Esophagus muscularis mucosa (tissue), 2 donors: ENCODE measurements around the gene ZDHHC20.

Source experiments
- EP300 ChIP-seq: sonication (generic); formaldehyde crosslinking; IDR thresholded peaks from one replicate; pipeline ENCODE4 v1.6.1; 2017; ENCODE audit warnings: antibody characterized with exemption
- POLR2A ChIP-seq: fragments of 450-650 bp; IDR thresholded peaks from one replicate; pipeline ENCODE4 v1.6.1; 2017; ENCODE audit warnings: antibody characterized with exemption, moderate library complexity, mild to moderate bottlenecking, low read depth

GRCh38 chr13:21405309-21405708 is 53.8 kb downstream of the ZDHHC20 start:
- TF ChIP-seq EP300 (no peak), POLR2A (no peak)
